Neural cell (in vitro differentiated cells): ENCODE results near the gene SEMG1.

ENCODE experiments used
- CTCF ChIP-seq: fragments of 450-650 bp; IDR thresholded peaks from 2 replicates; pipeline ENCODE4 v1.5.1; 2014; ENCODE audit warnings: antibody characterized with exemption, mild to moderate bottlenecking, moderate library complexity; ENCODE audit not compliant: poor library complexity, severe bottlenecking
- MXI1 ChIP-seq: fragments of 450-650 bp; conservative IDR thresholded peaks from 2 replicates; pipeline ENCODE4 v1.6.1; 2014; ENCODE audit warnings: antibody characterized with exemption, mild to moderate bottlenecking; ENCODE audit not compliant: poor library complexity, severe bottlenecking
- TAF1 ChIP-seq: IDR thresholded peaks from 2 replicates; pipeline ENCODE4 v1.6.1; 2012; ENCODE audit warnings: low read depth

GRCh38 chr20:45218124-45218523 is 11.3 kb downstream of the SEMG1 start:
- TF ChIP-seq CTCF (no peak), MXI1 (no peak), TAF1 (no peak)
